Measurements from ENCODE around the gene NUP88.

NUP88 gene

GRCh38 chr17:5399767-5400166 is 19.7 kb downstream of the NUP88 start:
- Histone ChIP-seq H3K36me3 (ENCODE audit: insufficient read depth, low read length) (peaks cover 17% of the 10 kb centered on the region), H3K4me1 (ENCODE audit: insufficient read depth, low read length) (no peaks in the 10 kb centered on the region), H3K9me3 (ENCODE audit: control insufficient read depth, insufficient read depth, low read length) (no peaks in the 10 kb centered on the region), H3K9ac (ENCODE audit: low read depth, low read length) (no peak overlapping the region)

GRCh38 chr17:5396612-5397011 is 22.9 kb downstream of the NUP88 start:
- Histone ChIP-seq H3K36me3 (ENCODE audit: insufficient read depth, low read length) (peaks cover 33% of the 10 kb centered on the region), H3K4me1 (ENCODE audit: insufficient read depth, low read length) (no peaks in the 10 kb centered on the region), H3K9ac (ENCODE audit: low read depth, low read length) (no peak overlapping the region), H3K9me3 (ENCODE audit: control insufficient read depth, insufficient read depth, low read length) (no peaks in the 10 kb centered on the region)

GRCh38 chr17:5391678-5392077 is 27.8 kb downstream of the NUP88 start:
- H3K36me3 ChIP-seq (ENCODE audit: insufficient read depth, low read length): peaks cover 47% of the 10 kb centered on the region

GRCh38 chr17:5381542-5381941 is 37.9 kb downstream of the NUP88 start:
- peaks cover 35% of the 10 kb centered on the region for H3K36me3 ChIP-seq (ENCODE audit: insufficient read depth, low read length)
- no peaks in the 10 kb centered on the region for H3K4me1 ChIP-seq (ENCODE audit: insufficient read depth, low read length)
- H3K9me3 ChIP-seq (ENCODE audit: control insufficient read depth, insufficient read depth, low read length): no peaks in the 10 kb centered on the region
- no peak overlapping the region for H3K9ac ChIP-seq (ENCODE audit: low read depth, low read length)

More at GRCh38 chr17:5391678-5392077, 27.8 kb downstream of the NUP88 start:
- Histone ChIP-seq H3K4me1 (ENCODE audit: insufficient read depth, low read length) (no peaks in the 10 kb centered on the region), H3K9ac (ENCODE audit: low read depth, low read length) (no peak overlapping the region), H3K9me3 (ENCODE audit: control insufficient read depth, insufficient read depth, low read length) (no peaks in the 10 kb centered on the region)

- H3K9me3 ChIP-seq (ENCODE audit: control insufficient read depth, insufficient read depth, low read length): no peaks in the 10 kb centered on the region
- no peaks in the 10 kb centered on the region for H3K4me1 ChIP-seq (ENCODE audit: insufficient read depth, low read length)
- no peak overlapping the region for H3K9ac ChIP-seq (ENCODE audit: low read depth, low read length)
- peaks cover 27% of the 10 kb centered on the region for H3K36me3 ChIP-seq (ENCODE audit: insufficient read depth, low read length)
Measured at GRCh38 chr17:5380491-5381135, 38.8 kb downstream of the NUP88 start.

- Histone ChIP-seq H3K9ac (ENCODE audit: low read depth, low read length) (no peak overlapping the region), H3K4me1 (ENCODE audit: insufficient read depth, low read length) (no peaks in the 10 kb centered on the region), H3K36me3 (ENCODE audit: insufficient read depth, low read length) (peaks cover 18% of the 10 kb centered on the region), H3K9me3 (ENCODE audit: control insufficient read depth, insufficient read depth, low read length) (no peaks in the 10 kb centered on the region)
Measured at GRCh38 chr17:5379351-5380107, 39.9 kb downstream of the NUP88 start.

- no peaks in the 10 kb centered on the region for H3K9me3 ChIP-seq (ENCODE audit: control insufficient read depth, insufficient read depth, low read length)
- peaks cover 16% of the 10 kb centered on the region for H3K36me3 ChIP-seq (ENCODE audit: insufficient read depth, low read length)
- H3K9ac ChIP-seq (ENCODE audit: low read depth, low read length): no peak overlapping the region
- H3K4me1 ChIP-seq (ENCODE audit: insufficient read depth, low read length): no peaks in the 10 kb centered on the region
Measured at GRCh38 chr17:5378566-5379207, 40.8 kb downstream of the NUP88 start.

GRCh38 chr17:5373112-5373511 is 46.4 kb downstream of the NUP88 start:
- no peaks in the 10 kb centered on the region for H3K9me3 ChIP-seq (ENCODE audit: control insufficient read depth, insufficient read depth, low read length)
- no peaks in the 10 kb centered on the region for H3K4me1 ChIP-seq (ENCODE audit: insufficient read depth, low read length)
- peaks cover 7% of the 10 kb centered on the region for H3K36me3 ChIP-seq (ENCODE audit: insufficient read depth, low read length)
- H3K9ac ChIP-seq (ENCODE audit: low read depth, low read length): no peak overlapping the region

- no peaks in the 10 kb centered on the region for H3K9me3 ChIP-seq (ENCODE audit: control insufficient read depth, insufficient read depth, low read length)
- H3K4me1 ChIP-seq (ENCODE audit: insufficient read depth, low read length): no peaks in the 10 kb centered on the region
- no peak overlapping the region for H3K9ac ChIP-seq (ENCODE audit: low read depth, low read length)
- H3K36me3 ChIP-seq (ENCODE audit: insufficient read depth, low read length): peaks cover 7% of the 10 kb centered on the region
Measured at GRCh38 chr17:5370411-5370810, 49.1 kb downstream of the NUP88 start.

GRCh38 chr17:5365831-5366230 is 53.6 kb downstream of the NUP88 start:
- no peak overlapping the region for H3K9ac ChIP-seq (ENCODE audit: low read depth, low read length)
- H3K4me1 ChIP-seq (ENCODE audit: insufficient read depth, low read length): no peaks in the 10 kb centered on the region; the same call in 1 of the 2 replicates
- peaks cover 8% of the 10 kb centered on the region for H3K36me3 ChIP-seq (ENCODE audit: insufficient read depth, low read length)
- no peaks in the 10 kb centered on the region for H3K9me3 ChIP-seq (ENCODE audit: control insufficient read depth, insufficient read depth, low read length)

- H3K36me3 ChIP-seq (ENCODE audit: insufficient read depth, low read length): peaks cover 4% of the 10 kb centered on the region
- no peaks in the 10 kb centered on the region; the same call in 1 of the 2 replicates for H3K4me1 ChIP-seq (ENCODE audit: insufficient read depth, low read length)
- H3K9ac ChIP-seq (ENCODE audit: low read depth, low read length): no peak overlapping the region
- no peaks in the 10 kb centered on the region for H3K9me3 ChIP-seq (ENCODE audit: control insufficient read depth, insufficient read depth, low read length)
Measured at GRCh38 chr17:5364696-5365095, 54.8 kb downstream of the NUP88 start.

GRCh38 chr17:5364156-5364555 is 55.3 kb downstream of the NUP88 start:
- H3K4me1 ChIP-seq (ENCODE audit: insufficient read depth, low read length): no peaks in the 10 kb centered on the region; the same call in 1 of the 2 replicates
- H3K9me3 ChIP-seq (ENCODE audit: control insufficient read depth, insufficient read depth, low read length): no peaks in the 10 kb centered on the region
- peaks cover 4% of the 10 kb centered on the region for H3K36me3 ChIP-seq (ENCODE audit: insufficient read depth, low read length)
- H3K9ac ChIP-seq (ENCODE audit: low read depth, low read length): no peak overlapping the region

- no peaks in the 10 kb centered on the region; the same call in 1 of the 2 replicates for H3K4me1 ChIP-seq (ENCODE audit: insufficient read depth, low read length)
- H3K36me3 ChIP-seq (ENCODE audit: insufficient read depth, low read length): peaks cover 4% of the 10 kb centered on the region; the same call in 1 of the 2 replicates
- no peak overlapping the region for H3K9ac ChIP-seq (ENCODE audit: low read depth, low read length)
- H3K9me3 ChIP-seq (ENCODE audit: control insufficient read depth, insufficient read depth, low read length): no peaks in the 10 kb centered on the region
Measured at GRCh38 chr17:5362162-5362811, 57.2 kb downstream of the NUP88 start.

GRCh38 chr17:5361426-5361825 is 58.0 kb downstream of the NUP88 start:
- Histone ChIP-seq H3K36me3 (ENCODE audit: insufficient read depth, low read length) (peaks cover 4% of the 10 kb centered on the region; the same call in 1 of the 2 replicates), H3K9ac (ENCODE audit: low read depth, low read length) (no peak overlapping the region), H3K9me3 (ENCODE audit: control insufficient read depth, insufficient read depth, low read length) (no peaks in the 10 kb centered on the region), H3K4me1 (ENCODE audit: insufficient read depth, low read length) (no peaks in the 10 kb centered on the region; the same call in 1 of the 2 replicates)
